Fibroblast of lung (primary cell): ENCODE data around the gene KLK8. TPM values are rescaled to one million over a fixed set of nuclear protein-coding genes. Genes with fewer than 3 reads are reported as not detected.

Experiments
- DNase-seq, 2 donors: peaks; one replicate each; pipeline versions ENCODE4 v3.0.0 to v3.0.0-alpha.2; 2010; ENCODE audit warnings: low read depth in 2 of 2
- H2AFZ ChIP-seq: 2 replicates; pipeline ENCODE4 v1.5.1; 2012; ENCODE audit warnings: low read length, control low read depth, inconsistent platforms
- H3K27ac ChIP-seq: 2 replicates; pipeline ENCODE4 v1.5.1; 2011; ENCODE audit warnings: low read length, control low read depth; ENCODE audit not compliant: insufficient read depth
- H3K27me3 ChIP-seq: 2 replicates; pipeline ENCODE4 v1.5.1; 2011; ENCODE audit warnings: mild to moderate bottlenecking, low read length; ENCODE audit not compliant: control insufficient read depth, insufficient read depth
- H3K36me3 ChIP-seq: 2 replicates; pipeline ENCODE4 v1.5.1; 2011; ENCODE audit warnings: low read length; ENCODE audit not compliant: control insufficient read depth, insufficient read depth
- H3K4me1 ChIP-seq: 2 replicates; pipeline ENCODE4 v1.5.1; 2011; ENCODE audit warnings: low read length; ENCODE audit not compliant: control insufficient read depth, insufficient read depth; ENCODE audit errors: extremely low read depth
- H3K4me2 ChIP-seq: 2 replicates; pipeline ENCODE4 v1.5.1; 2011; ENCODE audit warnings: low read length, control low read depth; ENCODE audit not compliant: insufficient read depth; ENCODE audit errors: extremely low read depth
- H3K4me3 ChIP-seq, 4 experiments: fragments of 200-600 bp in 1 of 4; sonication (generic) in 1 of 4; replicated peaks in 1 of 4; 2 replicates each; pipeline ENCODE4 v1.5.1; 2011 to 2016; ENCODE audit warnings: low read length in 4 of 4, low read depth in 3 of 4, mild to moderate bottlenecking in 3 of 4, control low read depth in 2 of 4, inconsistent platforms in 1 of 4, mixed read lengths in 1 of 4; ENCODE audit not compliant: insufficient read depth in 1 of 4; ENCODE audit errors: control extremely low read depth in 1 of 4
- H3K79me2 ChIP-seq: 2 replicates; pipeline ENCODE4 v1.5.1; 2012; ENCODE audit warnings: mild to moderate bottlenecking, low read length, inconsistent platforms; ENCODE audit not compliant: control insufficient read depth, insufficient read depth
- H3K9ac ChIP-seq: 2 replicates; pipeline ENCODE4 v1.5.1; 2011; ENCODE audit warnings: mild to moderate bottlenecking, low read length, control low read depth; ENCODE audit not compliant: insufficient read depth
- H3K9me3 ChIP-seq: 2 replicates; pipeline ENCODE4 v1.5.1; 2012; ENCODE audit warnings: low read depth, low read length; ENCODE audit not compliant: control insufficient read depth, insufficient read depth
- H4K20me1 ChIP-seq: 2 replicates; pipeline ENCODE4 v1.5.1; 2011; ENCODE audit warnings: low read length; ENCODE audit not compliant: control insufficient read depth, insufficient read depth; ENCODE audit errors: extremely low read depth
- CTCF ChIP-seq, 2 donors: IDR thresholded peaks in 1 of 2; conservative IDR thresholded peaks in 1 of 2; 1 replicate in 1 of 2; 2 replicates in 1 of 2; pipeline ENCODE4 v1.5.1; 2011 to 2012; ENCODE audit warnings: low read length in 2 of 2, control low read depth in 1 of 2, inconsistent platforms in 1 of 2, low read depth in 1 of 2, mild to moderate bottlenecking in 1 of 2
- EZH2 ChIP-seq: IDR thresholded peaks from 2 replicates; pipeline ENCODE4 v1.5.1; 2012; ENCODE audit warnings: low read length, control low read depth, mild to moderate bottlenecking; ENCODE audit errors: missing control alignments
- polyA plus RNA-seq, 2 donors: library from polyadenylated mRNA; depleted of rRNA in 1 of 2; stranded (reverse) in 1 of 2; unstranded in 1 of 2; fragments of >200 nt; gene quantifications; 2 replicates each; pipeline ENCODE4 v1.2.1, GENCODE V29; 2011 to 2012; ENCODE audit warnings: missing spikeins in 1 of 2
- total RNA-seq: library from RNA; depleted of rRNA; stranded (reverse); fragments of >200 nt; gene quantifications from 2 replicates; pipeline ENCODE4 v1.2.1, GENCODE V29; 2014

The KLK8 gene
- total and polyA plus RNA-seq, 2 donors (not counting 1 experiment from before 2014, with no cell fraction given), result not detected

DNA sequence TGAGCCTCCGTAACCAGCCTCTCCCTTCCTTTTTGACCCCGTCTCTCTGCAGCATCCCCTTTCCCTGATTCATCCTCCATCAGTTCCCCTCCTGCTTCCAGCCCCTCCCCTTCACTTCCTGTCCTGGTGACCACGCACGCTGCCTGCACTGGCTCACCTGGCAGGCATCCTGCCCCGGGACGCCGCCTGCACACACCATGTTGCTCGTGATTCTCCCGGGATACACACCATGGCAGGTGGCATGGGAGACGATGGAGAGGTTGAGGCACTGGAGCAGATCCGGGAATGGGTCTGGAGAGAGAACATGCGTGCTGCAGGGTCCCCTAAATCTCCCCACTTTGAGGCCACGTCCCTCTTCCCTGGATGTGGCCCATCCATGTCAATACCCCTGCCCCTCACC lies 29.2 kb upstream of the KLK8 start:
- Histone ChIP-seq H3K36me3 (no peaks in the 10 kb centered on the region), H3K9me3 (no peaks in the 10 kb centered on the region), H3K79me2 (no peaks in the 10 kb centered on the region), H3K27ac (no peak overlapping the region), H3K4me2 (no peak overlapping the region), H3K27me3 (no peaks in the 10 kb centered on the region), H3K4me3 (no peak overlapping the region), H2AFZ (no peak overlapping the region), H3K4me1 (no peaks in the 10 kb centered on the region), H3K9ac (no peak overlapping the region), H4K20me1 (no peaks in the 10 kb centered on the region)
- TF ChIP-seq CTCF (conservative IDR thresholded peaks at IDR 0.05 in 1 of 2, IDR thresholded peaks at IDR 0.05 in 1 of 2; ENCODE audit: low read depth in 1 of 2, low read length in 2 of 2) (no peak), EZH2 (no peak)
- DNase-seq, result no peak

DNA sequence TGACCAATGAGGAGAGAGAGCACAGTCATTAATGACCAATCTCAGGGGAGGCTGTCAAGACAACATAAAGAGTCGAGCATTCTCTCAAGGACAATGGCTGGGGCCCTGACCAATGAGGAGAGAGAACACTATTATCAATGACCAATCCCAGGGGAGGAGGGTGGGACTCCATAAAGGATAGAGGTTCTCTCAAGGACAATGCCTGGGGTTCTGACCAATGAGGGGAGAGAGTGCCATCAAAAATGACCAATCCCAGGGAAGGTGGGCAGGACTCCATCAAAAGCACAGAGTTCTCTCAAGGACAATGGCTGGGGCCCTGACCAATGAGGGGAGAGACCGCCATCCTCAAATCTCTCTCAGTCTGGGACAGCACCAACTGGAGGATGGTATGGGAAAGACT lies 28.3 kb upstream of the KLK8 start:
- Histone ChIP-seq H3K27ac (no peak overlapping the region), H3K27me3 (no peaks in the 10 kb centered on the region)
- no peak for DNase-seq

DNA sequence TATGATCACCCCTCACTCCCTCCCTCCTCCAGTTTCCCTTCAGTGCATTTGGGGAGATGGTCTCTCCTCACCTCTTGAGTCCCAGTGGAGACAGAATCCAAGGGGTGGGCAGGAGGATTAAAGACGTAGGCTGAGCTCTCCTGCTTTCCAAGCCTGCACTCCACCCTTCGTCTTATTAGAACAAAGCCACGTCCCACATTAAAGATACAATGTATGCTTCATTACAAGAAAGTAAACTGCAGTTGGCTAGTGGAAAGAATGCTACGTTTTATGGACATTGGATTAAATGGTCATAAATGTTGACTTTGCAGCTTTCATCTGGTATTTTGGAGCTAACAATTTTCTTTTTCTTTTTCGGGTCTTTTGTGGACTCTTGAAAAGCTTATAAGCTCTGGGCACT lies 26.5 kb upstream of the KLK8 start:
- Histone ChIP-seq H3K27me3 (no peaks in the 10 kb centered on the region), H3K9me3 (no peaks in the 10 kb centered on the region), H3K79me2 (no peaks in the 10 kb centered on the region), H3K4me2 (no peak overlapping the region), H3K4me1 (no peaks in the 10 kb centered on the region), H3K36me3 (no peaks in the 10 kb centered on the region), H3K9ac (no peak overlapping the region), H2AFZ (no peak overlapping the region), H3K27ac (no peak overlapping the region), H4K20me1 (no peaks in the 10 kb centered on the region), H3K4me3 (no peak overlapping the region)
- no peak for DNase-seq
- TF ChIP-seq EZH2, result no peak
- no peak for TF ChIP-seq CTCF (conservative IDR thresholded peaks at IDR 0.05 in 1 of 2, IDR thresholded peaks at IDR 0.05 in 1 of 2; ENCODE audit: low read depth in 1 of 2, low read length in 2 of 2)

More for the DNA sequence above, 28.3 kb upstream of the KLK8 start:
- no peak overlapping the region for H2AFZ ChIP-seq
- H3K4me3 ChIP-seq, result no peak overlapping the region
- no peaks in the 10 kb centered on the region for H3K79me2 ChIP-seq
- no peaks in the 10 kb centered on the region for H3K36me3 ChIP-seq
- no peaks in the 10 kb centered on the region for H3K4me1 ChIP-seq
- no peak overlapping the region for H3K9ac ChIP-seq
- no peak overlapping the region for H3K4me2 ChIP-seq
- no peaks in the 10 kb centered on the region for H4K20me1 ChIP-seq
- no peaks in the 10 kb centered on the region for H3K9me3 ChIP-seq
- no peak for TF ChIP-seq EZH2
- TF ChIP-seq CTCF (conservative IDR thresholded peaks at IDR 0.05 in 1 of 2, IDR thresholded peaks at IDR 0.05 in 1 of 2; ENCODE audit: low read depth in 1 of 2, low read length in 2 of 2), result no peak
